ACC112 (cell line): Measurements from ENCODE around the gene RER1.

Experiments
- H2AFZ ChIP-seq: fragments of 200-600 bp; sonication (generic); one replicate; pipeline ENCODE4 v1.6.0; 2017; ENCODE audit warnings: antibody characterized with exemption, low read length; ENCODE audit not compliant: unreplicated experiment
- H3K27ac ChIP-seq: fragments of 200-600 bp; sonication (generic); 2 replicates; pipeline ENCODE4 v1.5.1; 2014; ENCODE audit warnings: low read depth, mild to moderate bottlenecking, antibody characterized with exemption, low read length, moderate library complexity
- H3K27me3 ChIP-seq: fragments of 200-600 bp; sonication (generic); 2 replicates; pipeline ENCODE4 v1.6.1; 2014; ENCODE audit warnings: mild to moderate bottlenecking, antibody characterized with exemption, low read length, moderate library complexity, mixed read lengths; ENCODE audit not compliant: insufficient read depth
- H3K36me3 ChIP-seq: fragments of 200-600 bp; sonication (generic); 2 replicates; pipeline ENCODE4 v1.6.1; 2016; ENCODE audit warnings: mild to moderate bottlenecking, antibody characterized with exemption, low read length, moderate library complexity, mixed read lengths; ENCODE audit not compliant: insufficient read depth
- H3K4me1 ChIP-seq: fragments of 200-600 bp; sonication (generic); one replicate; pipeline ENCODE4 v1.6.1; 2016; ENCODE audit warnings: low read length, mixed read lengths; ENCODE audit not compliant: insufficient read depth, unreplicated experiment, control insufficient read depth
- H3K4me3 ChIP-seq: fragments of 200-600 bp; sonication (generic); 2 replicates; pipeline ENCODE4 v1.5.1; 2014; ENCODE audit warnings: mild to moderate bottlenecking, low read depth, low read length
- H3K79me2 ChIP-seq: fragments of 200-600 bp; sonication (generic); one replicate; pipeline ENCODE4 v1.6.0; 2016; ENCODE audit warnings: low read length; ENCODE audit not compliant: control insufficient read depth, unreplicated experiment, insufficient read depth

Gene RER1

GRCh38 chr1:2348346-2349325, 43.0 kb upstream of the RER1 start:
- no peaks in the 10 kb centered on the region for H3K36me3 ChIP-seq
- H3K27ac ChIP-seq, result no peak overlapping the region
- no peak overlapping the region for H2AFZ ChIP-seq
- no peaks in the 10 kb centered on the region for H3K79me2 ChIP-seq
- no peaks in the 10 kb centered on the region for H3K4me1 ChIP-seq
- H3K4me3 ChIP-seq, result no peak overlapping the region
- no peaks in the 10 kb centered on the region for H3K27me3 ChIP-seq

- Histone ChIP-seq H3K27me3 (no peaks in the 10 kb centered on the region), H3K36me3 (no peaks in the 10 kb centered on the region), H3K4me1 (no peaks in the 10 kb centered on the region), H3K79me2 (no peaks in the 10 kb centered on the region), H3K4me3 (no peak overlapping the region), H3K27ac (no peak overlapping the region), H2AFZ (no peak overlapping the region)
These were observed 41.8 kb upstream of the RER1 start for GRCh38 chr1:2349806-2350205.

DNA sequence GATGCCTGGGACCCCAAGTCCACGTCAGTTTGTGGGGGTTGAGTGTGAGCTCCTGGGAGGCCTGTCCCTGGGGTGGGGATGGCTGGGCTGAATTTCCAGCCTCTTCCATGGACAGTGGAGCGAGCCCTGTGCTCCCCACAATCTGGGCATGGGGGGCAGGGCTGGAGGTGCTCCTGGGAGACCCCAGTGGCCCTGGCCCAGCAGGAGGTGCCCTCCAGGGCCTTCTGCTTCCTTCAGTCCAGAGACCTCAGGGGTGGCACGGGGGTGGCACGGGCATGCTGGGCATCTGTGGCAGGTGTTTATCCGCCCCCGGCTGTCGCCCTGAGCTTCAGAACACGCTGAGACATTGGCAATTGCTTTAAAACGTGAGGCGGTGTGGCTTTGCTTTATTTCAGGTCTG, 41.1 kb upstream of the RER1 start:
- no peaks in the 10 kb centered on the region for H3K4me1 ChIP-seq
- H3K27me3 ChIP-seq, result no peaks in the 10 kb centered on the region
- no peak overlapping the region for H3K4me3 ChIP-seq
- H3K79me2 ChIP-seq, result no peaks in the 10 kb centered on the region
- H2AFZ ChIP-seq, result no peak overlapping the region
- H3K27ac ChIP-seq, result no peak overlapping the region
- H3K36me3 ChIP-seq, result no peaks in the 10 kb centered on the region

- H3K27me3 ChIP-seq, result no peaks in the 10 kb centered on the region
- H3K79me2 ChIP-seq, result no peaks in the 10 kb centered on the region
- no peaks in the 10 kb centered on the region for H3K36me3 ChIP-seq
- no peak overlapping the region for H2AFZ ChIP-seq
- no peaks in the 10 kb centered on the region for H3K4me1 ChIP-seq
- H3K27ac ChIP-seq, result no peak overlapping the region
- H3K4me3 ChIP-seq, result no peak overlapping the region
These were observed 40.6 kb upstream of the RER1 start for GRCh38 chr1:2350911-2351655.

DNA sequence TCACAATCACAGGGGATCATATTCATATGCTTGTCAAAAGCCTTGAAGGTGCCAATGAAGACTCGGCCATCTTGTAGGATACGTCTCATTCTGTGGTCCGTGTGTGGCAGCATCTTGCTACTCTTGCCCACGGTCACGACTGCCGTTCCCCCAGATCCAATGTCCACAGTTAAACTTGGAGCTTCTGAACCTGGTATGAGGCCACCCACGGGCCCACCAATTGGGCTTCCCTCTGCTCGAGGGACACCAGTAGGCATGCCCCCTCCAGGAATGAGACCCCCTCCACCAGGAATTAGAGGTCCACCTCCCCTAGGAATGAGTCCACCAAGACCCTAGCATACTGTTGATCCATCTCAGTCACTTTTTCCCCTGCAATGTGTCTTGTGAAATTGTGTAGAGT, 39.9 kb upstream of the RER1 start:
- Histone ChIP-seq H3K36me3 (no peaks in the 10 kb centered on the region), H3K27me3 (no peaks in the 10 kb centered on the region), H3K27ac (no peak overlapping the region), H3K4me1 (no peaks in the 10 kb centered on the region), H2AFZ (no peak overlapping the region), H3K79me2 (no peaks in the 10 kb centered on the region), H3K4me3 (no peak overlapping the region)

- Histone ChIP-seq H2AFZ (no peak overlapping the region), H3K27ac (no peak overlapping the region), H3K27me3 (no peaks in the 10 kb centered on the region), H3K79me2 (no peaks in the 10 kb centered on the region), H3K36me3 (no peaks in the 10 kb centered on the region), H3K4me3 (no peak overlapping the region), H3K4me1 (no peaks in the 10 kb centered on the region)
These were observed 39.2 kb upstream of the RER1 start for GRCh38 chr1:2352341-2352896.

DNA sequence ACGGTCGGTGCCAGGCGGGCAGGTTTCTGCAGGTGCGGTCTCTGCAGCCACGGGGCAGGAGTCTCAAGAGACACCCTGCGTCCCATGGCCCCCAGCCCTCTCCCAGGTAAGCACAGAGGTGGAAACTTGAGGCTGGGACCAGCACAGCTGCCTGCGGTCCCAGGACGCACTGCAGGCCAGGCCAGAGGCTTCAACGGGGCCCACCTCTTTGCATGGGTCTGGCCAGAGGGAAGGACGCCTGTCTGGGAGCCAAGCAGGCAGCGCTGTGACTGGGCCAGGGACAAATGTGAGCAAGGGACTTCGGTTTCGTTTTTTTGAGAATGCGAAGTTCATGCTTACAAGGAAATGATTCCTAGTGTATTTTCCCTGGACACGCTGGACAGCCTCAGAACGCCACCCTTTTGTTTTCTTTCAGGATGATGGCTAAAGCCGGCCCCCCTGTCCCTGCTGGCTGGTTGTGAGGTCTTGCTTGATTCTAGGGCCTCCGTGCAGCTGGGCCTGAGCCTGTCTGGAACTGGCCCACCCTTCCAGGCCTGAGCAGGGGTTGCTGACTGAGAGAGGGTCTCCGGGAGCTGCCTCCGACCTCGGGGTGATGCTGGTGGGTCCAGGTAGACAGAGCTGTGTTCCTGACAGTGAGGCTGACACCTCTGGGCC, 38.6 kb upstream of the RER1 start:
- H3K27me3 ChIP-seq, result no peaks in the 10 kb centered on the region
- no peaks in the 10 kb centered on the region for H3K36me3 ChIP-seq
- no peak overlapping the region for H3K4me3 ChIP-seq
- H3K27ac ChIP-seq, result no peak overlapping the region
- no peaks in the 10 kb centered on the region for H3K79me2 ChIP-seq
- H2AFZ ChIP-seq, result no peak overlapping the region
- no peaks in the 10 kb centered on the region for H3K4me1 ChIP-seq

DNA sequence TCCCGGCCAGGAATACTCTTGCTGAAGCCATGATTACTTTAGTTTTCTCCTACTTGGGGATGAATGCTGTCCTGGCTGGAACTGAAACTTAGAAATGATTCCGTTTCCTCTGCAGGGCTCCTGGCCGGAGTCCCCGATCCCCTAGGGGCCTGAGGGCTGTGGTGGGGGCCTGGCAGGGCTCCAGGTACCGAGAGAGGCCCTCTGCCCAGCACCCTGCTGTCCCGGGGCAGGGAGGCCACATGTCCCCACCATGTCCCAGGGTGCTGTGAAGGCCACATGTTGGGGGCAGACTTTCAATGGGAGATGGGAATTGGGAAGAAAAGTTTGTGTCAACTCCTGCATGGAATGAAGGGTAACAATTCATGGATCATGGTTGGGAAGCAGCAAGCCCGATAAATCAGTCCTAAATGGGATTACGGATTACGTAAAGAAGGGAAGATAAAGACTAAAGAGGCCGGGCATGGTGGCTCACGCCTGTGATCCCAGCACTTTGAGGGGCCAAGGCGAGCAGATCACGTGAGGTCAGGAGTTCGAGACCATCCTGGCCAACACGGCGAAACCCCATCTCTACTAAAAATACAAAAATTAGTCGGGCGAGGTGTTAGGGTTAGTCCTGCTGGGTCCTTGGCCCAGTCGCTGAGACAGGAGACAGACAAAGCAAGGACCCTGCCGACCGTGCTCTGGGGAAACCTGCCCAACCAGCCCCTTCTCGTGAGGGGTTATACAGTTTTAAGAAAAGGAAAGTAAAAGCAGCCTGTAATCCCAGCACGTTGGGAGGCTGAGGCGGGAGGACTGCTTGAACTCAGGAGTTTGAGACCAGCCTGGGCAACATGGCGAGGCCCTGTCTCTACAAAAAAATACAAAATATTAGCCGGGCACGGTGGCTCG, 37.8 kb upstream of the RER1 start:
- H3K4me1 ChIP-seq, result no peaks in the 10 kb centered on the region
- H3K27ac ChIP-seq, result no peak overlapping the region
- H3K36me3 ChIP-seq, result no peaks in the 10 kb centered on the region
- no peak overlapping the region for H3K4me3 ChIP-seq
- H3K79me2 ChIP-seq, result no peaks in the 10 kb centered on the region
- no peaks in the 10 kb centered on the region for H3K27me3 ChIP-seq
- no peak overlapping the region for H2AFZ ChIP-seq

DNA sequence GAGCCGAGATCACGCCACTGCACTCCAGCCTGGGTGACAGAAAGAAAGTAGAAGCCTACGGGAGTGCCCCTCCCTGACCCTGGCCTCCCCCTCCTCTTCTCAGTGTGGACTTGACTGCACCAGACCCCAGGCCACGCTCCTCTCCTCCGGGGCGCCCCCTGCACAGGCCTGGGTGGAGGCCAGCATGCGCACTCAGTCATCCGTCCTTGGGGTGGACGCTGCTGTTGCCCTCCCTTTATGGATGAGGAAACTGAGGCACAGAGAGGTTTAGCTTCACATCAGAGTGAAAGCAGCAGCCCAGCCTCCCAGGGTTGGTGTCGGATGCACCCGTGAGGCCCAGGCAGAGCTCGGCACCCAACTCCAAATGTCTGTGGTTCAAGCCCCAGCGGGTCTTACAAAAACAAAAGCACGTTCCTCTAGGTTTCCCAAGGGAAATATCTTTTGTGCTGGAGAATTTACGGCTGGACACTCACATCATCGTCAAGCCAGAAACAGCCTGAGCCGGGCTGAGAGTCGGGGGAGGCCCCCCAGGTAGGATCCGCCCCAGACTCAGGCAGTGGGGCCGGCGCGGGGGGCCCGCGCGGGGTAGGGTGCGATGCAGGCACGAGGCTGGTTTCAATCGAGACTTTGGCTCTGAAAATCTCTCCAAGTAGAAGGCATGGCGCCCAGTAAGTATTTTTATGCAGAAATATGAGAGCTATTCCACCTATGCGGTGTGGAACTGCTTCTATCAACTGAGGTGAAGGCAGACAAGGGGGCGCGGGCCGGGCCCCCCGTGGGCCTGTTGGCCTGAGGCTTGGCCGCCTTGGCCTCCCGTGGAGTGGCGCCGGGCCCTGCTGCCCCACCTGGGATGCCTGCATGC, 36.9 kb upstream of the RER1 start:
- H3K4me3 ChIP-seq, result no peak overlapping the region
- H3K27me3 ChIP-seq, result no peaks in the 10 kb centered on the region
- H2AFZ ChIP-seq, result no peak overlapping the region
- no peak overlapping the region for H3K27ac ChIP-seq
- no peaks in the 10 kb centered on the region for H3K79me2 ChIP-seq
- H3K36me3 ChIP-seq, result no peaks in the 10 kb centered on the region
- H3K4me1 ChIP-seq, result no peaks in the 10 kb centered on the region
